AG20443 (cell line): ENCODE measurements around the gene NGDN.
A peak's percentile ranks its signal among the peaks of the same experiment; 100 is the strongest.
"Not testable (repeated sequence)": the region's sequence is repeated elsewhere in the genome, so short reads cannot be mapped to it uniquely, and the experiment has no call there.

Experiments used
- DNase-seq: peaks from one replicate; pipeline ENCODE4 v3.0.0; 2012; ENCODE audit warnings: low spot score, mixed read lengths

The NGDN gene, protein sequence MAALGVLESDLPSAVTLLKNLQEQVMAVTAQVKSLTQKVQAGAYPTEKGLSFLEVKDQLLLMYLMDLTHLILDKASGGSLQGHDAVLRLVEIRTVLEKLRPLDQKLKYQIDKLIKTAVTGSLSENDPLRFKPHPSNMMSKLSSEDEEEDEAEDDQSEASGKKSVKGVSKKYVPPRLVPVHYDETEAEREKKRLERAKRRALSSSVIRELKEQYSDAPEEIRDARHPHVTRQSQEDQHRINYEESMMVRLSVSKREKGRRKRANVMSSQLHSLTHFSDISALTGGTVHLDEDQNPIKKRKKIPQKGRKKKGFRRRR

DNA sequence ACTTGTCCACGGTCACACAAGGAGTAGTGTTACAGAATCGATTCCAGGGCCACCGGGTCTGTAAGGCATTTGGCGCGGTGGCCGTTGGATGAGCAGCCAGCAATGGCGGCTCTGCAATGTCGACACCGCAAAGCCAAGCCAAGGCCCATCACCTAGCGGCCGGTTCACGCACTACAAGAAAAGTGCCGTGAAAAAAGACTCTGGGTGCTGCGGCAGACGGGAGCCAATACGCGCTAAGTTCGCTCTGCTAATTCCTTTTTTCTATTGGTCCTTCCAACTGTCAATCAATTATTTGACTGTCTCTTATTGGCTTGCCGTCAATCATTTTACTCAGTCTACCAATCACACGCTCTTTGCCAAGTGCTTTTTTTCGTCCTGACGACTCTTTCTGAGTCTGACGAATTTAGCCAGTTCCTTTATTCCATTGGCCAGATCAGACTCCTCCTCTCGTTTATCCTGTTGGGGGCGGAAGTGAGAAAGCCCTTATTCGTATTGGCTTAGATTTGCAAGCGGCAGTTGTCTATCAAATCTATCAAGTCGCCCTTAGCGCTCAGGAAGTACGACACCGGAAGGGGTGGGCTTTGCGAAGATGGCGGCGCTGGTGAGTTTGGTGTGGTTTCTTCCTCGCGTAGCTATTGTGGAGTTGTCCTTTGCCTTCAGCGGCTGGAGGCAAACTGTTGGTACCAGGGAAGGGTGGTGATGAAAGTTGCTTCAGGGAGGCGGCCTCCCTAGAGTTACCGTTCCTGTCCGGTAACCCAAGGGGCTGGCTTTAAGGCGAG is at the start of gene NGDN:
NGDN (plus strand) TSS at position 577 of the 779 bp plus-strand sequence; CDS start at position 590, 13 bp downstream.
- DNase-seq, result peak; percentile 97

DNA sequence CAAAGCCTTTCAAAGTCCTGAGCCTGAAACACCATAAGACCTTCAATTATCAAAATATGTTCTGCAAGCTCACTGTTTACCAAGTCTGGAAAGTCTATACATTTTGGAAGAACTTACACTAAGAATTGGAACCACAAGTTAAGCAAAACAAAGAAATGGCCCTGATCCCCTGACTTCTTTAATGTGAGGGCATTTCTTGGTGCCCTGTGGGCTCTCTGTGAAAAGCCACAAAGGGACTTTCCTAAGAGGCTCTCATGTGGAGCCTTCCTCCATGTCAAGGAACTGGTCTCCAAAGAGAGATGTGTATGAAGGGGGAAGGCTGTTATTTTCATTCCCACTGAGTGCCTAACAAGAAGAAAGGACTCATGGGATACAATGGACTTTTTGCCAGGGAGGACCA is 47.9 kb upstream of the NGDN start:
- DNase-seq, result no peak

DNA sequence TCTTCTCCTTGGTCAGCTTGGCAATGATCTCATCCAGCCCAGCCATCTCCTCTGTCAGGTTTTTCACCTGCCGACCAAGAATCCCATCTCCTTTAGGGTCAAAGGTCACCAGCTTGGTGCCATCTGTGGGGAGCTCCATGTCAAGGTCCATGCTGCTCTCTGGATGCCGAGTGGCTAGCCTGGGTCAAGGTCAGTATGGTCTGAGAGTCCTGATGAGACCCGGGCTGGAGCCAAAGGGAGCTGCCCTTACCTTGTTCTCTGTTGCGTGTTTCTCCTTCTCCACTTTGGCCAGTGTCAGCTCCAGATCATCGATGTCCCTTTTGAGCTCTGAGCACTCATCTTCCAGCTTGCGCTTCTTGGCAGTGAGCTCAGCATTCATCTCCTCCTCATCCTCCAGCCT is 45.8 kb upstream of the NGDN start:
- DNase-seq, result no peak

DNA sequence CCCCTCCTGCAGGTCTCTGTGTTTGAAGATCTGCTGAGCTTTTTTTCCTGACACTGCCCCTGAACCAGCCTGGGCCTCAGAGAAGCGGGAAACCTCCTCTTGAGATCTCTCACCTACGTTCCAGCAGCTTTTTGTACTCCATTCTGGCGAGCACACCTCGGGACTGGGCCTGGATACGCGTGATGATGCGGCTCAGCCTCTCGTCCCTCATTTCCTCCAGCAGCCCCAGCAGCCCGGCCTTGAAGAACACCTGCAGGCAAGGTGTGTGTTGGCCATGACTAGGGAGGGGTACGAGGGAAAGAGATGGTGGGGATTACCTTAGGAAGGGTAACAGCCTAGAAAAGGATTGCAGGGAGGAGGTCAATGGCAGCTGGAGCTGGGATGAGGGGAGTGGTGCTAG is 44.3 kb upstream of the NGDN start:
- DNase-seq, result no peak

DNA sequence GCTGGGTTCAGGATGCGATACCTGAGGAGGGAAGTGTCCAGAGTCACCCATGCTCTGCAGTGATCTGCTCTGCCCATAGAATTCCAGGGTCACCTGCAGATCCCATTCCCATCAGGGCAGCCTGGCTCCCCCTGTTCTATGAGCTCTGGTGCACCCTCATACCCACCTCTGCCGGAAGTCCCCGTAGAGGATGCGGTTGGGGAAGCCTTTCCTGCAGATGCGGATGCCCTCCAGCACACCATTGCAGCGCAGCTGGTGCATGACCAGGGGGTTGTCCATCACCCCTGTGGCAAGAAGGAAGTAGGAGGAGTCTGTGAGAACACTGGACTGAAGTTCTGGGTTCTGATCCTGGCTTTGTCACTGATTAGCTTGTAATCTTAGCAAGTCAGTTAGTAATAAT is 43.7 kb upstream of the NGDN start:
- DNase-seq, result not testable (repeated sequence)

DNA sequence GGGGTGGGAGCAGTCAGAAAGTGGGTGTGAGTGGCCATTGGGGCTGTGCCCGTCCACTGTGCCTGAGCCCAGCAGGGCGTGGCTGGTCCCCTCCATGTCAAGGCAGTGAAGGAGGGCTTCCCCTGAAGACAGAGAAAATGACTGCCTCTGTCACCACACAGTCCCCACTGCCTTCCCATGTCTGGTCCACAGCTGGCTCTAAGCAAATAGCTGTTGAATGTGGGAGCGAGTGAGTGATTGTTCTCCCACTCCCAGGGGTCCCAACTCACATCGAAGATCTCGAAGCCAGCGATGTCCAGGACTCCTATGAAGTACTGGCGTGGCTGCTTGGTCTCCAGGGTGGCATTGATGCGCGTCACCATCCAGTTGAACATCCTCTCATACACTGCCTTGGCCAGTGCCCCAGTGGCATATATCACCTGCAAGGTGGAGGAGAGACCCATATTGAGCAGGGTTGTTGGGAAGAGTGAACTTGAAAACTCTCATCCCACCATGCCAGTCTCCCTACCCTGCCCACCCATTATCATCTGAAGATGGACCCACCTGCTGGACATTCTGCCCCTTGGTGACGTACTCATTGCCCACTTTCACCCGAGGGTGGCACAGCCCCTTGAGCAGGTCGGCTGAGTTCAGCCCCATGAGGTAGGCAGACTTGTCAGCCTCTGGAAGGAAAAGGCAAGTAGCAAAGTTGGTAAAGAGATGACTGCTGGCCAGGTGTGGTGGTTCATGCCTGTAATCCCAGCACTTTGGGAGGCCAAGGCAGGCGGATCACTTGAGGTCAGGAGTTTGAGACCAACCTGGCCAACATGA is 40.6 kb upstream of the NGDN start:
- DNase-seq, result no peak

DNA sequence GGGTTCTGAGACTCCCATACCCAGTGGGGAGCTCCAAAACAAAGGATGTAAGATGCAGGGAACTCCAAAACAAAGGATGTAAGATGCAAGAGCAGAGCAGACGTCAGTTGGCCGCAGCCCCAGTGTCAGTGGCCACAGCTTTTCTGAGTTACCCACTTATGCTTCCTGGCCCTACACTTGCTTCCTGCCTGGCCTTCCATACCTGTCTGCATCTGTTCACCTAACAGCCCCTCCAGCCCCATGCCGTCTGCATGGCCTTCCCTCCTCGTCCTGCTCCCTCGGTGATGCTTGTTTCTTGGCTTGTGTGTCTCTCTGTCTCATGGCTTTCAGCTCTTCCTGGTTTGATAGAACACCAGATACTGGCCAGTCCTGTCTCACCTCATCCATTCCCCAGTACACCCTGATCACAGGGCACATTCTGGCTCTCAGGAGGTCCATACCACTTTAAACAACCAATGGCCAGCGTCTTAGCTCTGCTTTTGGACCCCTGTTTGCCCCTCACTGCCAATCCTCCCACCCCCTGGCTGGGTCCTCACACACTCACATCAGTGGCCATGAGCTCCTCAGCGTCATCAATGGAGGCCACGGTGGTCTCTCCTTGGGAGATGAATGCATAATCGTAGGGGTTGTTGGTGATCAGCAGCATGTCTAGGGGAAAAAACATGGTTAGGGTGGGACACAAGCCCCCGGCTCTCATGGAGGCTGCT is 39.3 kb upstream of the NGDN start:
- no peak for DNase-seq

DNA sequence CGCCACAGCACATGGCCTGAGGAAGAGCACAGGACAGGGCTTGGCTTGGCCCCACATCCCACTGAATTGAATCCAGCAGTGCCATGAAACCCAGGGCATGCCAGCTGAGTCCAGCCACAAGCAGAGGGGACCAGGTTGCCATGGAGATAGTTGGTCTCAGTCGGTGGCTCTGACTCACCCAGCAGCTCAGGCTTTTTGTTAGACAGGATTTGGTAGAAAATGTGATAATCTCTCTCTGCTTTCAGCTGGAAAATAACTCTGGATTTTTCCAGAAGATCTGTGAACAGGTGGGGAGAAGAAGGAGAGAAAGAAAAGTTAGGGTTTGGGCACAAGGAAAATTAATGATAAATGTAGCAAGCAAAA is 38.8 kb upstream of the NGDN start:
- peak; percentile 58 for DNase-seq

DNA sequence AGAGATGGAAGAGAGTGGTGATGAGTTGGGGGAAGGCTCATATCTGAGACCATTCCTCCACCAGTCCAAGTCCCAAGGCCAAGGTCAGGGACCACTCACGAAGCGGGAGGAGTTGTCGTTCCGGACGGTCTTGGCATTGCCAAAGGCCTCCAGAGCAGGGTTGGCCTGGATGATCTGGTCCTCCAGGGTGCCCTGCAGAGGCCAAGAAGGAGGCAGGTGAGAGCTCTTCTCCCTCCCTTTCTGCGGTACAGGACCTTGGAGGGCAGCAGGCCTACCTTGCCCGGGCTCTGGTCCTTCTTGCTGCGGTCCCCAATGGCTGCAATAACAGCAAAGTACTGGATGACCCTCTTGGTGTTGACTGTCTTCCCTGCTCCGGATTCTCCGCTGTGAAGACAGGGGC is 38.0 kb upstream of the NGDN start:
- no peak for DNase-seq

DNA sequence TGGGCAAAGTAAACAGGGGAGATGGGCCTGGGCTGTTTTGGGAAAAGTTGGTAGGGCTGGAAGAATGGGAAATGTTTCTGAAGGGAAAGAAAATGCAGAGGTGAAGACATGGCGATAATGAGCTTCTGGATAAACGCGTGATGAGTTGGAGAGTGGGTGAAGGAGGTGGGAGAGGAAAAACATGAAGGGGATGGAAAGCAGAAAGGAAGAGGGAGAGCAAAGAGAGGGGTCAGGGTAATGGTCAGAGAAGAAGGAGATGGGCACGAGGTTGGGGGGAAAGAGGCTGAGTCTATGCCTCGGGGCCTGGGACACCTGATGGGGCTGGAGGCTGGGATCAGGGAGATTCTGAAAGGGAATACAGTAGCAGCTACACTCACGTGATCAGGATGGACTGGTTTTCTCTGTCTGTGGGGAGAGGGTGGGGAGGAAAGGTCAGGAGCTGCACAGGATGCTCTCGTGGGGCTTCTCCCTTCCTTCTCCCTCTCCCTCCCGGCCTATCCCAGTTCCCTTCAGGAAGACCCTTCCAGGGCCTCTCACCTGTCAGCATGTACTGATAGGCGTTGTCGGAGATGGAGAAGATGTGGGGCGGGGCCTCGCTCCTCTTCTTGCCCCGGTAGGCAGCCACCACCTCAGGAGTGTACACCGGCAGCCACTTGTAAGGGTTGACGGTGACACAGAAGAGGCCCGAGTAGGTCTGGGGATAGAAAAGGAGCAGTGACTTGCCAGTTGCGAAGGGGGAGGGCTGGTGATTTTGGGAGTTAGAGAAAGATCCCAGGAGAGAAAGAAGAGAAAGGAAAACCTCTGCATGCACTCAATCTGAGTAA is 37.2 kb upstream of the NGDN start:
- DNase-seq, result no peak

DNA sequence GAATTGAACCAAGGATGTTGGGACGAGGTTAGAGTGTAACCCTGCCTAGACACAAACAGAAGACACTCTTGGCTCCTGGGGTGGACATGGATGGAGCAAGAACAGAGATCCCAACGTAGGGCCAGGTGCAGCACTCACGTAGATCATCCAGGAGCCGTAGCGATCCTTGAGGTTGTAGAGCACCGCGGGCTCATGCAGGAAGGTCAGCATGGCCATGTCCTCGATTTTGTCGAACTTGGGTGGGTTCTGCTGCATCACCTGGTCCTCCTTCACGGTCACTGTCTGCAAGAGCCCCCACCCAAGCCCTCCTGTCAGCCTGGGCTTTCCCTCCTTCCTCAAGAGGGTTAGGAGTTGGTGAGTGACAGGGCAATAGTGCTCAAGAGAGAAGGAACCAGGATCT is 36.6 kb upstream of the NGDN start:
- DNase-seq, result no peak

DNA sequence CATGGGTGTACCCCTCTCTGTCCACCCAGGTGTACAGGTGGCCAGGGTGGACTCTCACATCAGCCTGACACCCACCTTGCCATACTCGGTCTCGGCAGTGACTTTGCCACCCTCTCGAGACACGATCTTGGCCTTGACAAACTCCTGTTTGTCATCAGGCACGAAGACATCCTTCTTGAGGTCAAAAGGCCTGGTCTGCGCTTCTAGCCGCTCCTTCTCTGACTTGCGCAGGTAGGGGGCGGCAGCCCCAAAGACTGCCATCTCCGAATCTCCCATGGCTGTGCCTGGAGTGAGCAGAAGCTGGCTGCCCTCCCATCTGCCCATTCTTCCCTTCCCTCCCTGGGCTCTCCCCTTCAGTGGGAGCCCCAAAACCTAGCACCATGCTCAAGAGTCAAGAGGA is 36.0 kb upstream of the NGDN start:
- DNase-seq, result no peak

DNA sequence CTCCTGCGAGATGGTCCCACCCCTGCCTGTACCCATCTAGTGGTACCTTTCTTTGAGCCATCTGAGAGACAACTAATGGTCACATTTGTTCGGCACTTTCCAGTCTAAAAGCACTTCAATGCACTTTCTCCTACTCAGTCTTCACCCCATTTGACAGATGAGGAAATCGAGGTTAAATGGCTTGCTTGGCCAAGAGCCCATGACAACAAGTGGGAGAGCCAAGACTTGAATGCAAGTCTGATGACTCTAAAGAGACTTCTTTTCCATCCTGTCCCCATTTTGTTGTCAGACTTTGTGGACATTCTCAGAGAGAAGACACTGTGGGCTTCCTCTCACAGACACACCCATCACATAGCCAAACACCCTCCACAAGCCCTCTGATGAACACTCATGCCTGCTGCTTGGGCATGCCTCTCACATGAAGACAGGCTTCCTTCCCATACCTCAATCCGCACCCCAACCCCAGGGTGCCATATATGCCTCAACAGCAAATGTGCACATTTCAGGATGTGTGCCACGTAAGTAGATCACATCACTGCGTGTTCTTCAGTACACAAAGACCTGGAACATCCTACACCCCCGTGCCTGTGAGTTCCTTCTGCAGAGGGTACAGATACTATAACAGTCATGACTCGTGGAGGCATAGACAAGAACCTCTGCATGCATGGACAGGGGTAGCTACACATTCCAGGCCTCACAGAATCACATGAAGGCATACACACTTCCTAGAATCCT is 34.8 kb upstream of the NGDN start:
- DNase-seq, result no peak

DNA sequence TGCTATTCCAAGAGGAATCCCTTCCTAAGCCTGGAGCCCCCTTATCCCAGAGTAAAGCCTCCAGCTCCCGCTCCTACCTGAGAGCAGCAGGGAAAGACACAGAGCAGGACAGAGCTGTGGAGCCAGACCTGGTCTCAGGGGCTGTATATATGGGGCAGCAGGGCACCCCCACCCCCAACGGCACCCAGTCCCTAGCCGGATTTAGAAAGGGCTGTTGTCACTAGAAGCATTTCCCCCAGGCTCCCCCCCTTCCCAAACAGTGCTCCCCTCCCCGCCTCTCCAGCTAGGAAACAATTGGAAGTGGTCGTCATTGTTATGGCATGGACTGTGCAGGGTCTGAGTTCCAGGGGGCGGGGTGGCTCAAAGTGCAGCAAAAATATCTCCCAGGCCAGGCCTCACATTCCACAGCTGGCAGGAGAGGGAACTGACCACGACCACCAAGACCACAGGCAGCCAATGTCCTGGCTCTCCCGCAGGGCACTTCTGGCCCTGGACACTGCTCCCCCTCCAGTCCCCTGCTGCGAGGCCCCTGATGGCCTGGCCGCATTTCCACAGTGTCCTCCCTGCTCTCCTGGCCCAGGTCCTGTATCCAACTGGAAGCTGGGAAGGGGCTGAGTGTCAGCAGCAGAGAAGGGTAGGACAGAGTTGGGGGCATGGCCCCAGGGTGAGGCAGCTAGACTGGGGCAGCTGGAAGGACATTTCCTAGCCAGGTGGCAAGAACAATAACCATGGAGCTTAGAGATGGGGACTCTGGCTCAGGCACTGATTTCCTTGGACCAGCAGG is 33.8 kb upstream of the NGDN start, which contains the start of gene MYH7:
MYH7 (minus strand) TSS at position 118 of the 784 bp plus-strand sequence. CDS start 1,928 bp downstream, outside the sequence.
- no peak for DNase-seq

DNA sequence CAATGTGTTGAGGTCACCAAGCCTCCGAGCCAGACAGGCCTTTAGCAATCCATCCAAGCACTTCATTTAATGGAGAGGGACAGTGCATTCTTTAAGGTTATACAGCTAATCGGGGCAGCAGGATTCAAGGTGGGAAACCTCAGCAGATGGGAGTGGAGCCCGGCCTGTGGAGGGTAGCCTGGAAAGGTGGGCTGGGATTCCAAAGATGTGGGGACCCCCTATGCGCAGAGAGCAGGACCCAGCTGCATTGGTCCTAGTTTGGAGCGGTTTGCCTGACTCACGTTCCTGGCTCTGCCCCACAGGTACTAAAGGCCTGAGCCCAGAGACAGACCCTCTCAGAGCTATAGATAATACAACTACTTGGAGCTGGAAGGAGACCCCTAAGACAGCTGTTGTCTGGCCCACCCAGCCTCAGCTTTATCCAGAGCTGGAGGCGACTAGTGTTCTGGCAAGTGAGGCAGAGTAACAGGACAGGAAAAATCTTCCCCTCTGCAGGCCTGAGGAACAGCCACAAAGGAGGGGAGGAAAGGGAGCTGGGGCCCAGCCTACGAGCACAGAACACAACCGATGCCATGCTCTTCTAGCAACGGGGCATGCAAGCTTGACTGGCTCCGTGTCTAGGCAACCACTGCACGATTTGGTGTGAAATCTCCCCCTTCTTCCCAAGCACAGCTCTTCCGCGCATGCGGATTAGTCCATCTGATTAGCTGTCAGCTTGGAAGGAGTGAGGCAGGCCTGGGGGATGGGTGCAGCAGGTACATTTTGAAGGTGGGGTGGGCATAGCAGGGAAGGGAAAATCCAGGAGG is 33.0 kb upstream of the NGDN start:
- no peak for DNase-seq

DNA sequence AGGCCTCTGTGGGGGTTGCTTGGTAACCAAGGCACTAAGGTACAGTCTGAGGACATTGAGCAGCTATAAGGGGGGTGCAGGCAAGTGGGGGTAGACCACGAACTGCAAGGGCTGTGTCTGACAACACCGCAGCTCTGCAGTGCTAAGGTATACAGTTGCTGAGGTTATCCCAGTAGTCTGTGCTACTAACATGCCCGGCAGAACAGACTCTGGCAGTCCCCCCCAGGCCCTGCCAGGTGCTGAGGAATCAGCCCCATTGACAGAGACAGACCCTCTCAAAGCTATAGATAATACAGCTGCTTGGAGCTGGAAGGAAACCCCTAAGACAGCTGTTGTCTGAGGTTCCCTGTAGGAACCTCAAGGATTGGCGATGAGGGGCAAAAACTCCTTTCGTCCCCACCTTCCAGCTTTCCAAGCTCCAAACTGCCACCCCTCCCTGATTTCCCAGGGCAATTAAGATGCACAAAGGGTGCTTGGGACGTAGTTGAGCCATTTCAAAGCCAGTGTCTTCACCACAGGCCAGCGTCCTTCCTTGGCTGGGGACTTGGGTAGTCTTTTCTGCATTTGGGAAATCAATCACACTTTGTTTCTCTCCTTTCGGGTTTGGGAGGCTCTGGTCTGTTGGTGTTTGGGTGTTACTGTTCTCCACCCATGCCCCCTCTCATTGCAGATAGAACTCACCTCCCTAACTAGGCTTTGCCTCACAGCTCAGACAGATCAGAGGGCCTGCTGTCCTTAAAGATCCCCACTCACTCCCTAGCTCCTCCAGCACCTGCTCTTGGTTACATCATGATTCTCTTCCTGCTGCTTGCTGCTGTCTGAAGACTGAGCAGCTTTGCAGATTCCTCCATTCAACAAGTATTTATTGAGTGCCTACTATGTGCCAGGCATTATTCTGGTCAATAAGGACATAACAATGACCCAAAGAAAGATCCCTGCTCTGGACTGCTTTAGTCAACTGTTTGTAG is 32.1 kb upstream of the NGDN start:
- DNase-seq, result no peak
